Fibroblast of pulmonary artery (primary cell): Measurements from ENCODE around the gene ZNF341.

Experiments
- DNase-seq: peaks from one replicate; pipeline ENCODE4 v3.0.0-alpha.2; 2010; ENCODE audit warnings: low read depth
- H3K4me3 ChIP-seq: replicated peaks from 2 replicates; pipeline ENCODE4 v1.5.1; 2011; ENCODE audit warnings: low read depth, mild to moderate bottlenecking, control low read depth, low read length, moderate library complexity
- TF ChIP-seq, protein P1 (sequence below): IDR thresholded peaks from 2 replicates; pipeline ENCODE4 v1.5.1; 2011; ENCODE audit warnings: mild to moderate bottlenecking, control low read depth, low read length, inconsistent platforms; ENCODE audit errors: missing control alignments

ZNF341 gene

DNA sequence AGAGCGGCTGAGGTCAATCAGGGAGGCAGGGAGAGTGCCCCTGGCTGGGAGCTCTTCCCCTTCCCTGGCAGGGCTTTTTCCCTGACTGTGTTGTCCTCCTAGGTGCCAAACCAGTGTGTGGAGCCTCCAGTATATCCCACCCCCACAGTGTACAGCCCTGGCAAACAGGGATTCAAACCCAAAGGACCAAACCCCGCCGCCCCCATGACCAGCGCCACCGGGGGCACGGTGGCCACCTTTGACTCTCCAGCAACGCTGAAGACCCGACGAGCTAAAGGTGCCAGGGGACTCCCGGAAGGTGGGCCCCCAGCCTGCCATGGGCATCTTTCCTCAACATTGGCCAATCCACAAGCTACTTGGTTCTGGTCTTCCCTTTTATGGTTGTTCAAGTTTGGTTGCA lies 25.2 kb downstream of the ZNF341 start:
- no peak overlapping the region for H3K4me3 ChIP-seq
- no peak for DNase-seq
- TF ChIP-seq, protein P1, sequence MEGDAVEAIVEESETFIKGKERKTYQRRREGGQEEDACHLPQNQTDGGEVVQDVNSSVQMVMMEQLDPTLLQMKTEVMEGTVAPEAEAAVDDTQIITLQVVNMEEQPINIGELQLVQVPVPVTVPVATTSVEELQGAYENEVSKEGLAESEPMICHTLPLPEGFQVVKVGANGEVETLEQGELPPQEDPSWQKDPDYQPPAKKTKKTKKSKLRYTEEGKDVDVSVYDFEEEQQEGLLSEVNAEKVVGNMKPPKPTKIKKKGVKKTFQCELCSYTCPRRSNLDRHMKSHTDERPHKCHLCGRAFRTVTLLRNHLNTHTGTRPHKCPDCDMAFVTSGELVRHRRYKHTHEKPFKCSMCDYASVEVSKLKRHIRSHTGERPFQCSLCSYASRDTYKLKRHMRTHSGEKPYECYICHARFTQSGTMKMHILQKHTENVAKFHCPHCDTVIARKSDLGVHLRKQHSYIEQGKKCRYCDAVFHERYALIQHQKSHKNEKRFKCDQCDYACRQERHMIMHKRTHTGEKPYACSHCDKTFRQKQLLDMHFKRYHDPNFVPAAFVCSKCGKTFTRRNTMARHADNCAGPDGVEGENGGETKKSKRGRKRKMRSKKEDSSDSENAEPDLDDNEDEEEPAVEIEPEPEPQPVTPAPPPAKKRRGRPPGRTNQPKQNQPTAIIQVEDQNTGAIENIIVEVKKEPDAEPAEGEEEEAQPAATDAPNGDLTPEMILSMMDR = no peak

DNA sequence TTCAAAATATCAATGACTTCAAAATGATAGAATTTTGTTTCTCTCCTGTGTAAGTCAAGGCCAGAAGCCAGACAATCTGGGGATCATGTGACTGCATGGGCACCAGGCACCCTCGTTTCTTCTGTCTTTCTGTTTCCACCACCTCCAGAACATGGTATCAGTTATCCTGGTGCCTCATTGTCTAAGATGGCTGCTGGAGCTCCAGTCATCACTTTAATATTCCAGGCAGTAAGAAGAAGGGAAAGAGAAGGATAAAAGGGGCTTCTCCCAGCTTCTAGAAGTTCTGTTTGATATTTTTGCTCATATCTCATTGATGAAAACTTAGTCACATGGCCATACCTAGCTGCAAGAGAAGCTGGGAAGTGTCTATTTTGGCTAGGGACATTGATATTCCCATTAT lies 25.7 kb downstream of the ZNF341 start:
- no peak for DNase-seq
- TF ChIP-seq, protein P1 = no peak
- no peak overlapping the region for H3K4me3 ChIP-seq

DNA sequence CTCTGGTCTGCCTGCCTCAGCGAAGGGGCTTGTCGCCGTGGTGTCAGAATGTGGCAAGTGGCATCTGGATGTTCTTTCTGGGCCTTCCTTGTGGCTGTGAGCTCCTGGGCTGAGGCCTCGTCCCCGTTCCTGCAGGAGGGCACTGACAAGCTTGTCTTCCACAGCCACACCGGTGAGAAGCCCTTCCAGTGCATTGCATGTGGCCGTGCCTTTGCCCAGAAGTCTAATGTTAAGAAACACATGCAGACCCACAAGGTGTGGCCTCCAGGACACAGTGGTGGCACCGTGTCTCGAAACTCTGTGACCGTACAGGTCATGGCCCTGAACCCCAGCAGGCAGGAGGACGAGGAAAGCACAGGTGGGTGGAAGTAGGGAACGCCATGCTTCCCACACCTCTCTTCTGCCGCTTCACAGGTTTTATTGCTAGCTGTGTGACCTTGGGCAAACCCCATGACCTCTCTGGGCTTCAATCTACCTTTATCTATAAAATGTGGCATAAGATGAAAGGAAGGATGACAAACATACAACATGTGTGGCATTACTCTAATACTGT lies 30.0 kb downstream of the ZNF341 start:
- H3K4me3 ChIP-seq = no peak overlapping the region
- TF ChIP-seq, protein P1 = no peak
- DNase-seq = no peak

DNA sequence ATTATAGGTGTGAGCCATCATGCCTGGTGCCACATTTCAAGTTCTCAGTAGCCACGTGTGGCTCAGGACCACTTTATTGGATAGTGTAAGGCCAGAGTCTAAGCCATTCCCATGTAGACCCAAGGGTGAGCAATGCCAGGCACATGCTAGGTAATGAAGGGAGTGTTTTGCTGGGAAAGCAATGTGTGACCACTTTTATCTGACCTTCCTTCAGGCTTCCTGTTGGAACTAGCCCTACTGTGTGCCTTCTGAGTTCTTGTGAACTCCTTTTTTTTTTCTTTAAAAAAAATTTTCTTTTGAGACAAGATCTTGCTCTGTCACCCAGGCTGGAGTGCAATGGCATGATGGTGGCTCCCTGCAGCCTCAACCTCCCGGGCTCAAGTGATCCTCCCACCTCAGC lies 33.3 kb downstream of the ZNF341 start:
- no peak for DNase-seq
- TF ChIP-seq, protein P1 = no peak
- no peak overlapping the region for H3K4me3 ChIP-seq

DNA sequence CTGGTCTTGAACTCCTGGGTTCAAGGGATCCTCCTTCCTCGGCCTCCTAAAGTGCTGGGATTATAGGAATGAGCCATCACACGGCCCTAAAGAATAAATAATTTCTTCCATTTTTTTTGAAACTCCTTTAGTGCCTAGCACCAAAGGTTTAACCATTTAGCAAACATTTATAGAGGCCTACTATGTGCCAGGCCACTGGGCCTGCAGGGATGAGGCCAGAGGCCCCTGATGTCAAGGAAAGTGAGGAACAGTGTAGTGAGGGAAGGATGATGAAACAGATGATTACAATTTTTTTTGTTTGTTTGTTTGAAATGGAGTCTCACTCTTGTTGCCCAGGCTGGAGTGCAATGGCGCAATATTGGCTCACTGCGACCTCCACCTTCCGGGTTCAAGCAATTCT lies 33.8 kb downstream of the ZNF341 start:
- TF ChIP-seq, protein P1 = no peak
- no peak for DNase-seq
- H3K4me3 ChIP-seq = no peak overlapping the region

DNA sequence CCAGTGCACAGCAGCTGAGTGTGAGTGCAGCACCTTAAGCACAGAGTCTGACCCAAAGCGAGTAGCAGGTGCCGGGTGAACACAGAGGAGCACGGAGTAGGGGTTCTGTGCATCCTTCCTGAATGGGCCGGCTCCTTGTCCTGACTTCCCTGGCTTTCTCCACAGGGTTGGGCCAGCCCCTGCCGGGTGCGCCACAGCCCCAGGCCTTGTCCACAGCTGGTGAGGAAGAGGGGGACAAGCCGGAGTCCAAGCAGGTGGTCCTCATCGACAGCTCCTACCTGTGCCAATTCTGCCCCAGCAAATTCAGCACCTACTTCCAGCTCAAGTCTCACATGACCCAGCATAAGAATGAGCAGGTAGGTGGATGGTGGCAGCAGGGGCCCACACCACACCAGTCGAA lies 34.9 kb downstream of the ZNF341 start:
- H3K4me3 ChIP-seq = no peak overlapping the region
- TF ChIP-seq, protein P1 = no peak
- no peak for DNase-seq

DNA sequence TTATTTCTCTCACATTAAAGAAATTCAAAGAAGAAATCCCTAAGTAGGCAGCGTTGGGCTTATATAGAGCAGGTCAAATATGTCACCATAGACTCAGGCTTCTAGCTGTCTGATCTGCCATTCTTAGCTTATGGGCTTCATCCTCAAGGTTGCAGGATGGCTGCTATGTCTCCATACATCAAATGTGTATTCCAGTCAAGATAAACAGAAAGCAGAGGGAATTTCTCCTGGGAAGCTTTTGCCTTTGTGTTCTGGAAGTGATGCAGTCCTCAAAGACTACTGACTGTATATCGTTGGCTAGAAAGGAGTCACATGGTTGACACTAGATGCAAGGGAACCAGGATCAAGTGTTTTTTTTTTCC lies 36.0 kb downstream of the ZNF341 start:
- no peak overlapping the region for H3K4me3 ChIP-seq
- TF ChIP-seq, protein P1 = no peak
- DNase-seq = no peak
